WI38 (cell line): ENCODE measurements around the gene ZNF550.

Experiments used
- H3K4me3 ChIP-seq: 2 replicates; pipeline ENCODE4 v1.5.1; 2011; ENCODE audit warnings: low read depth, mild to moderate bottlenecking, control low read depth, low read length
- CTCF ChIP-seq: IDR thresholded peaks from 2 replicates; pipeline ENCODE4 v1.5.1; 2012; ENCODE audit warnings: low read depth, mild to moderate bottlenecking, control low read depth, low read length

ZNF550 gene

GRCh38 chr19:57563547-57563946 lies 3.9 kb upstream of the ZNF550 start:
- H3K4me3 ChIP-seq: no peak overlapping the region
- no peak for TF ChIP-seq CTCF

- H3K4me3 ChIP-seq: peak overlapping the region; percentile 97
- no peak for TF ChIP-seq CTCF
Observed at GRCh38 chr19:57560049-57560491, 407 bp upstream of the ZNF550 start.

- no peak for TF ChIP-seq CTCF
- peak overlapping the region; percentile 97 for H3K4me3 ChIP-seq
Observed at GRCh38 chr19:57559008-57559403, 657 bp downstream of the ZNF550 start.

- no peak for TF ChIP-seq CTCF
- H3K4me3 ChIP-seq: peak overlapping the region; percentile 97
Observed at GRCh38 chr19:57558525-57558924, 1.1 kb downstream of the ZNF550 start.

- no peak for TF ChIP-seq CTCF
- no peak overlapping the region for H3K4me3 ChIP-seq
Observed at GRCh38 chr19:57557659-57558058, 2.0 kb downstream of the ZNF550 start.

- H3K4me3 ChIP-seq: no peak overlapping the region
- TF ChIP-seq CTCF: no peak
Observed at GRCh38 chr19:57552432-57552831, 7.2 kb downstream of the ZNF550 start.

GRCh38 chr19:57546513-57546912 lies 13.2 kb downstream of the ZNF550 start:
- TF ChIP-seq CTCF: no peak
- no peak overlapping the region for H3K4me3 ChIP-seq
